GM19468 (cell line): Measurements from ENCODE around the gene TRMT6.

Source experiments
- ATAC-seq: cut with Tn5 transposase; IDR thresholded peaks from one replicate; pipeline ENCODE4 v1.9.1; 2021; ENCODE audit warnings: mild to moderate bottlenecking, moderate library complexity, moderate number of reproducible peaks; ENCODE audit not compliant: unreplicated experiment; ENCODE audit errors: extremely low read depth

Gene TRMT6, protein sequence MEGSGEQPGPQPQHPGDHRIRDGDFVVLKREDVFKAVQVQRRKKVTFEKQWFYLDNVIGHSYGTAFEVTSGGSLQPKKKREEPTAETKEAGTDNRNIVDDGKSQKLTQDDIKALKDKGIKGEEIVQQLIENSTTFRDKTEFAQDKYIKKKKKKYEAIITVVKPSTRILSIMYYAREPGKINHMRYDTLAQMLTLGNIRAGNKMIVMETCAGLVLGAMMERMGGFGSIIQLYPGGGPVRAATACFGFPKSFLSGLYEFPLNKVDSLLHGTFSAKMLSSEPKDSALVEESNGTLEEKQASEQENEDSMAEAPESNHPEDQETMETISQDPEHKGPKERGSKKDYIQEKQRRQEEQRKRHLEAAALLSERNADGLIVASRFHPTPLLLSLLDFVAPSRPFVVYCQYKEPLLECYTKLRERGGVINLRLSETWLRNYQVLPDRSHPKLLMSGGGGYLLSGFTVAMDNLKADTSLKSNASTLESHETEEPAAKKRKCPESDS

DNA sequence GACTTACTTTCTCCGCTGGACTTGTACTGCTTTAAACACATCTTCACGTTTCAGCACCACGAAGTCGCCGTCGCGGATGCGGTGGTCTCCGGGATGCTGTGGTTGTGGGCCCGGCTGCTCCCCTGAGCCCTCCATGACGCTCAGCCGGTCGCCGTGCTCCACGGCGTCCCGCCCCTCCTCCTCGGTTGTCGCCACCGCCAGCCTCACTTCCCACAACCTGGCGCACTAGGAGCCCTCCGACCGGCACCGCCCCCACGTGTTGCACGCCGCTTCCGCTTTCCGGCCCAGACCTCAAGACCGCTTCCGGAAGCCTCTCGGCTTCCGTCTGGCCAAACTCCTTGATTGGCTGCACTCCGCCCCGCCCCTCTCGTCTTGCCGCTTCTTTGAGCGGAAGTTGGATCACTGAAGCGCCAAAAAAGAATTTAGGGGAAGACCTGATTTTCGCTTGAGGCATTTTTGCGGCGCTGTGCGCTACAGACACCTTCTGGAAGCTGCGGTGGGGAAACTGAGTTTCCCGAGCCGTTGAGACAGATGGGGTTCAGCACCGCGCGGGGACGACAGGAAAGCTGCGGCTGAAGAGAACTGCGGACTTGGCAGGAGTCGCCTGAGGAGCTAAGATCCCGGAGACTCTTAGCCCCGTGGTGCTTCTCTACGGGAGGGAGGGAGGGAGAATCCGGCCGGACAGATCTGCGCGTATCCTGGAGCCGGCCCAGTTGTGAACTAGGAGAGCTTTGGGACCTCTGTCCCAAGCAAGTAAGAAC is at the start of gene TRMT6, which contains the start of gene MCM8:
Gene TRMT6, minus strand, starts transcription at position 263 of the 761 bp plus-strand sequence. Its CDS starts 128 bp downstream, at position 135.
Gene MCM8, plus strand, starts transcription at position 382 of the 761 bp plus-strand sequence. CDS start 1,364 bp downstream, outside the sequence.
- peak; percentile 94 for ATAC-seq

DNA sequence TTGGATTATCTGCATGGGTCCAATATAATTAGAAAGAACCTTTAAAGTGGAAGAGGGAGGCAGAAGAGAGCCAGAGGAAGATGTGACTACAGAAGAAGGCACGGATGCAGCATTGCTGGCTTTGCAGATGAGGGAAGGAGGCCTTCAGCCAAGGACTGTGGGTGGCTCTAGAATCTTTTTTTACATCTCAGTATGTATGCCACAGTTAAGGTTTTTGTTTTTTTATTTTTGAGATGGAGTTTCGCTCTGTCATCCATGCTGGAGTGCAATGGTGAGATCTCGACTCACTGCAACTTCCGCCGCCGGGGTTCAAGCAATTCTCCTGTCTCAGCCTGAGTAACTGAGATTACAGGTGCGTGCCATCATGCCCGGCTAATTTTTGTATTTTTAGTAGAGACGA is 49.5 kb upstream of the TRMT6 start:
- ATAC-seq, result no peak

DNA sequence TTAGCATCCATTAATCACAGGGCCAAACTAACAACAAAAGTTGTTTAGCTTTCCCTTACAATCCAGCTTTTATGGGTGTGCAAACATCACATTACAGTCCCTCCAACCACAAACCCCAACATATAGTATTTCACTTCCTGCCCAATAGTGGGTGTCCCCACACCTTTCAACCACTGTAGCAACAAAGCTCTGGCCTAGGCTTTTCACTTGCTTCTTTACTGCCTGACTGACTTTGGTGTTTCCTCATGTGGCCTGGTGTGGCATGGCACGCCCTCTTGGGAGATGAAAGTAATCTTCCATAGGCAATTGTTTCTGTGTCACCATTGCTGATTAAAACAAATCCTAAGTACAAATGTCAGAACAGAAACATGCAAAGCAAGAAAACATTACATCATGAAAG is 46.4 kb upstream of the TRMT6 start:
- peak; percentile 95 for ATAC-seq

DNA sequence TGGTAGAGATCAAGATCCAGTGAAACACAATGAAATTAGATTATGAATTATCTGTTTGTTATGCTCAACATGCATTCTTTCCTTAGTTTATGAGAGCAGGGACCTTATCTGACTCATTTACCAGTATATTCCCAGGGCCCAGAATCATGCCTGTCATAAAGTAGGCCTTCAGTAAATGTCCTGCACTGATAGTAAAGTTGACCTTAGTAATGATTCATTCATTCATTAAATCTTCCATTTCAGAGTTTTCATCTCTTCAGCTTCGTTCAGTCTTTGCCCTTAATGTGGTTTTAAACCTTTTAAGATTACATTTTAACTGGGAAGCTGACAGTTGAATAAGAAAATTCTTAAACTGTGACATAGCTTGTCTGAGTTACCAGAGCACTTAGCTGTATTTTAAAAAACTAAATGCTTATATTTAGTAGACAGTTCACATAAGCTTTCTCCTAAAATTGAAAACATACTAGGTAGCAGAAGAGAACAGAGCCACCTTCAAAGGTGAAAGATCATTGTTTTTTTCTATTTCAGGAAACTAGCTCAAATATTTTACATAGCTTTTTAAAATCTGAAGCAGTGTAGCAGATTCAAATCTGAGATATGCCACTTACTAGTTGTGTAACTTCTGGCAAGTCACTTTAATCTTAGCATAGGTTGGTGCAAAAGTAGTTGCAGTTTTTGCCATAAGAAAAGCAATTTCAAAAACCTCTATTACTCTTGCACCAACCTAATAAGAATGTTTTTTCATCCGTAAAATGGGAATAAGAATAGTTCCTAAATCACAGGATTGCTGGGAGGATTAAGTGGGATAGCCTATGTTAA is 41.5 kb upstream of the TRMT6 start:
- ATAC-seq, result no peak

DNA sequence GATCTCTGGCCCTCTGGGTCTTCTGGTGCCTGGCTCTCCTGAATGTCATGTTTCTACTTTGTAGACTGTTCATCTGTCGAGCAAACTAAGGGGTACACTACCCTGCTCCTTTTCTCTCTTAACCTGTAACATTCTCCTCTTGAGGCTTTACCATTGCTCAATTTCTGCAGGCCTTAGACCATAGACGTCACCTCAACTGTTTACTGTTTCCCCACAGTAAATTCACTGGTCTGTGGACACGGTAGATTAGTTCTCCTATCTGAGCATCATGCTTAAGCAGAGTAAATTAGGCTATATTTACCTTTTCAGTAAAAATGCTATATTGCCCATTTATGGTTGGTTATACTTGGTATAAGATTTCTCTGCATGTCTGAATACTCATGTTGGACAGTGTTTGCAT is 40.6 kb upstream of the TRMT6 start:
- ATAC-seq, result no peak

DNA sequence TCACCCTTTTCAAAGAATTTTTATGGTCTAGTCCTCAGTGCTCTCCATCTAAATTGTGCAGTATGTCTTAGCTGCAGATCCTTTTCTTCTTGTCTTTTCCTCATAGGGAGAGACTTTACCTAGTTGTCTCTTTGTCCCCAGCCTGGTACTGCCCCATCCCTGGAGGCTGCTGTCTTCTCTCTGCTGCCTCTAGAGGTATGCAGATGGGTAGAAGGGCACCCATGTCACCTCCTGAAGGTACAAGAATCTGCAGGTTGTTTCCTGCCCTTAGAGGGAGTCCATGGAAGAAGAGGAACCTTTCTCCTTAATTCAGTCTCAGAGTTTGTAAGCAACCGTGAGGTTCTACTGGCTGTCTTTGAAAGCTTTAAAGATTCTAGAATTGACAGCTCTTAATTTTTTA is 39.2 kb upstream of the TRMT6 start:
- no peak for ATAC-seq

DNA sequence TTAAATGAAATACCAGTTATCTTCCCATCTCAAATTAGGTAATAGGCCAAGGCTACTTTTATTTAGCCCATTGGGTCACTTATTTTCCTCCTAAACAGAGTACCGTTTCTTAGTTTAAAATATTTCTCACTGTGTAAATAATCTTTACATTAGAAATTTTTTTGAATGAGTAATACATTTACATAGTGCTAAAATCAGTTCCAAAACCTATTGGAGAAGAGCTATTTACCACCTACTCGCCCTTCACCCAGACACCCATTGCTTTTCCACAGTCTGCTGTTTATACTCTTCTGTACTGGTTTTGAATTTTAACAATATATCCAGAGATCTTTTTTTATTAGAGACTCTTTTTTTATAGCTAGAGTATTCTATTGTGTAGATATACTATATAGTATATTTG is 37.0 kb upstream of the TRMT6 start:
- no peak for ATAC-seq

DNA sequence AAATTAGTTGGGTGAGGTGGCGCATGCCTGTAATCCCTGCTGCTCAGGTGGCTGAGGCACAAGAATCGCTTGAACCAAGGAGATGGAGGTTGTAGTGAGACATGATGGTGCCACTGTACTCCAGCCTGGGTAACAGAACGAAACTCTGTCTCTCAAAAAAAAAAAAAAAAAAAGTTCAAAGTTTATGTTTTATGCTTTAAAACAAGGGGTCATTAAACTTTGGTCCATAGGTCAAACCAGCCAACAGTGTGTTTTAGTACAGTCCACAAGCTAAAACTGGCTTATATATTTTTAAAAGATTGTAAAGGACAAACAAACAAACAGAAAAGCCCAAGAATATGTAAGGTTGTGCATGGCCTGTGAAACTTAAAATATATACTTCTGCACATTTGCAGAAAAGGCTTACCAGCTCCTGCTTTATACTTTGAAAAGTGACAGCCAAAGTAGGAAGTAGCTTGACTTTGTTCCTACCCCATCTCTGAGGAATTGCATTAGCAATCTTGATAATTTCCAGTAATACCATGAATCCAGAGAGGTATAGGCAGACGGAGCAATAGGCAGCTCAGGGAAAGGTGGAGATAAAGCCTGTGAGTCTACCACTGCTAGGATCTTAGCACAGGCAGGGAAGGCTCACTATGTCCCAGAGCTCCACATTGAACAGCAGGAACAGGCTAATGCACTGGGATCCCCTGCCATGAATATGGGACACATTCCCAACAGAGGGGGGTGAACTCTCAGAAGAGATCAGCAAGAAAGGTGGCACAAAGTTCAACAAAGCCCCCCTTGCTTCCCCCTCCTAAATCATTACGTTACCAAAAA is 30.6 kb upstream of the TRMT6 start:
- ATAC-seq, result no peak

DNA sequence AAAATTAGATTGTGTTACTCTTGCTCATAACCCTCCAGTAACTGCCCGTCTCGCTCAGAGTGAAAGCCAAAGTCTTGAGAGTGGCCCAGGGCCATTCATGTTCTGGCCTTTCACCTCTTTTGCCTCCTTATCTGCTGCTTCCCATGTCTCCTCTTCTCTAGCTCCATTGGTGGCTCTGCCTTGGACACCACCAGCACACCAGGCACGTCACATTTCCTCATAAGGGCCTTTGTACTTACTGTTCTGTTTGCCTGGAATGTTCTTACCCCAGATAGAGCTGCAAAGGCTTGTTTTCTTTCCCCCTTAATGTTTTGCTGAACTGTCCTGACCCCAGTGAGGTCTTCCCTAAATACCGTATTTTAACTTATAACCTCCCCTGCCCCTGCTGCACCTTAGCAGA is 29.5 kb upstream of the TRMT6 start:
- ATAC-seq, result no peak

DNA sequence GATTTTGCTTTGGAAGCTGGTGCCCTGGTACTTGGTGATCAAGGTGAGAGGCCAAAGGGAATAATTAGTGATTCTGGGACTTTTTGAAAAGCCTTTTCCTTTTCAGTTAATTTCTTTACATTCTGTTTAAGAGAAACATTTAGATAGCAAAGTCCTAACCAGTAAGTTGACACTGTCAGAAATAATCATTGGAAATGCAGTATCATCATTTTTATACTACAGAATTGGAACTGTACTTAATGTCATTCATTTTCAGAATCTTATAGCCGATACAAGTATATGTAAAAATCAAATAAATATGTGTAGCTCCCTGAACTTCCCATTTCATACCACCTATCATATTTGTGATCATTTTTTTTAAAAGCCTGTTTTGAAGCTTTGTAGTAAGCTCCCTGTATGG is 27.6 kb upstream of the TRMT6 start:
- ATAC-seq, result no peak

DNA sequence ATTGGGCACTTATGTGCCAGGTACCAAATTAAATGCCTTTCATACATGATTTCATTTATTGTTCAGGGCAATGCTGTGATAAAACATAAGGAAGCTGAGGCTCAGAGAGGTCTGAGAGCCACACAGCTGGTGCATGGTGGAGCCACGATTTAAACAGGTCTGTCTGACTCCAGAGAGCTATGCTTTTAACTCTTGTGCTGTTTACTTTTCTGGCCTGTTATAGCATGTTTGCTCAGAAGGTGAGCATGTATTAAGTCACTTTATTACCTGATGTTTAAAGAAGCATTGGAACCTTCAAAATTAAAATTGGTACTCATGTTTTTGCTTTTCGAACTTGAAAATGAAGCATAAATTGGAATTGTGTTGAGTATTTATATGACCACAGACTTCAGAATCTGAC is 26.9 kb upstream of the TRMT6 start:
- no peak for ATAC-seq

DNA sequence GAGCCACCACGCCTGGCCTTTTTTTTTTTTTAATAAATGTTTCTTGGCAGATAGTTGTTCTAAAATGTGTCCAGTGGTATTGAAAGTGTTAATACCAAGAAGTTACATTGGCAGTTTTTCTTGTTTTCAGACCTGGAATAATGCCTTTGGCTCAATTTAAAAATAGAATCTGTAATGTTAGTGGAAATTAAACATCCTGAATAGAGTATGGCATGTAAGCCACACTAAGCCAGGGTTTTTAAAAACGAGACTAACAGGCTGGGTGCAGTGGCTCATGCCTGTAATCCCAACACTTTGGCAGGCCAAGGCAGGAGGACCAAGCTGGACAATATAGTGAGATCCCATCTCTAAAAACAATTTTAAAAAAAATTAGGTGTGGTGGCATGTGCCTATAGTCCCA is 25.4 kb upstream of the TRMT6 start:
- no peak for ATAC-seq

DNA sequence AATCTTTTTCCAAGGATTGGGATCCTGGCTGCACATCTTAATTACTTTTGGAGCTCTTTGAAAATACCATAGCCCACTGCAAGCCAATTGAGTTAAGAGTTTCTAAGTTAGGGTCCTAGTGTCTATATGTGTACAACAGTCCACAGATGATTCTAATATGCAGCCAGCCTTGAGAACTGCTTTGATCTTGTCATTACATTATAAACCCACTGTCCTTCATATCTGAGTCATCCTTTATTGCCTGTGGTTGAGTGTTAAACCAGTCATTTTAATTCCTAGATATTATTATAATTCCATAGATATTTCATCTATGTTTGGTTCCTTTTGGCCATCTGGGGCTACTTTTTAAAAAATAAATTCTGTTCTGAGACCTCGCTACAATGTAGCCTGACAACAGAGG is 24.2 kb upstream of the TRMT6 start:
- ATAC-seq, result no peak

DNA sequence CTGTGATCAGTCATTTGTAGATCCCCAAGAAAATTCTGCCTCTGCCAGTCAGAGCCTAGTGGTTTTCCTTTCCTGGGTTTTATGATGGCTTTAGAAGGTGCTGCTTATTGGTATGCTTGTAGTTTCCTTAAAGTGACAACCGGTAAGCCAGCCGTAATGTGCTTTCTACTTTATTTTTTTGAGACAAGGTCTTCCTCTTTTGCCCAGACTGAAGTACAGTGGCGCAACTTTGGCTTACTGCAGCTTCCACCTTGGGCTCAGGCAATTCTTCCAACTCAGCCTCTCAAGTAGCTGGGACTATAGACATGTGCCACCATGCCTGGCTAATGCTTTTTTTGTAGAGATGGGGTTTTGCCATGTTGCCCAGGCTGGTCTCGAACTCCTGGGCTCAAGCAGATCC is 23.6 kb upstream of the TRMT6 start:
- no peak for ATAC-seq

DNA sequence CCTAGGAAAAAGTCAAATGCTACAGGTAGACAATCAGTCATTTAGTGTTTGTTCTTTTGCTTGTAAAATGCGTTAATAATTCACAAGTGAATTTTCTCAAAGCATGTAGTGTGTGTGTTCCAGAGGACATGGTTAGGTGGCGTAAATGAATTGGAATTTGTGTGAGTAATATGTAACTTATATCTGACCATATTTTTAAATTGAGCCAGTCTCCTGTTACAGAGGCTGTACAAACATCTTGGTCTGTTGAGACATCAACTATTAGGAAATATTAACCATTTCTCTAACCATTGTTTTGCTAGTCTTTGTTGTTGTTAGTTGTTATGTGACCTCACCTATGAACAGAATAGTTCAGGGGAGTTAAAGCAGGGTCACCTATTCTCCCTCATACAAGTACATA is 22.8 kb upstream of the TRMT6 start:
- ATAC-seq, result no peak

DNA sequence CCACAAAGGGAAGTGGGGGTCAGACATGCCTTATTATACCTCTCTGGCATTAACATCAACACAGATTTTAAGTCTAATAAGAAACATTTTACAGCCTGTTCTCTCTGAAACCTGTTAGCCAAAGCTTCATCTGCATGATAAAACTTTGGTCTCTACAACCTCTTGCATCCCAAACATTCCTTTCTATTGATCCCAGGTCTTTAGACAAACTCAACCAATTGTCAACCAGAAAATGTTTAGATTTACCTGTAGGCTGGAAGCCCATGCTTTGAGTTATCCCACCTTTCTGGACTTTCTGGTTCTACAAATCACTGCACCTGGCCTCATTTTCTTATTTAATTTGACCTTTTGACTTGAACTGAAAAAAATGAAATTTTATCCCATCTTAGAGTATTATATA is 20.9 kb upstream of the TRMT6 start:
- ATAC-seq, result no peak

DNA sequence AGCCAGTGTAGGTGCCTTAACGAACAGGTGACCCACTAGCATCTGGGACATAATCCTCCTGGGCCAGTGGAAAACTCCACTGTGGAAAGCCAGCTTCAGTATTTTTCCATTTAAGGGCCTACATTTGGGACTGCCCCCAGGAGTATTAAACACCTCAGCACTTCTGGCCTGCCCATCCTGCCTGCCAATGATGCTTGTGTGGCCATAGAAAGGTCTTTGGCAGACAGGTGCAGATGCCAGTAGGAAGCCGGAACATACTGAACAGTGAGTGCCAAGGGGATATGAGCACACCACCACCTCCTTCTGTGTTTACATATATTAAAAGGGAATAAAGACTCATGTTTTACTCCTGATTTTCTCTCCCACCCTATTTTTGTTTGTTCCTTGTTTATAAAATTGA is 20.0 kb upstream of the TRMT6 start:
- no peak for ATAC-seq

DNA sequence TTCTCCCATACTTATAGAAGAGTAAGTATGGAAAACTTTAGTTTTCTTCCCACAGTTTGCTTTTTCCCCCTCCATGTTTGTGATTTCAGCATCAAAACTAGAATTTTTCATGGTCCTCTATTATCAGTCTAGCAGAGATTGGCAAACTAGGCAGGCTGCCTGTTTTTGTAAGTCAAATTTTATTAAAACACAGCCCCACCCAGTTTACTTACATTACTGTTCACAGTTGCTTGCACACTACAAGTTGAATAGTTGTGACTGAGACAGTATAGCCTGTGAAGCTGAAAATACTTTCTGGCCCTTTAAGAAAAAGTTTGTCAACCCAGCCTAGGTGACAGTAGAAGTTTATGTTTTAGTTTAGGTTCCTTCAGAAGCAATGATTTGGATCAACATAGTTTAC is 19.6 kb upstream of the TRMT6 start:
- no peak for ATAC-seq

DNA sequence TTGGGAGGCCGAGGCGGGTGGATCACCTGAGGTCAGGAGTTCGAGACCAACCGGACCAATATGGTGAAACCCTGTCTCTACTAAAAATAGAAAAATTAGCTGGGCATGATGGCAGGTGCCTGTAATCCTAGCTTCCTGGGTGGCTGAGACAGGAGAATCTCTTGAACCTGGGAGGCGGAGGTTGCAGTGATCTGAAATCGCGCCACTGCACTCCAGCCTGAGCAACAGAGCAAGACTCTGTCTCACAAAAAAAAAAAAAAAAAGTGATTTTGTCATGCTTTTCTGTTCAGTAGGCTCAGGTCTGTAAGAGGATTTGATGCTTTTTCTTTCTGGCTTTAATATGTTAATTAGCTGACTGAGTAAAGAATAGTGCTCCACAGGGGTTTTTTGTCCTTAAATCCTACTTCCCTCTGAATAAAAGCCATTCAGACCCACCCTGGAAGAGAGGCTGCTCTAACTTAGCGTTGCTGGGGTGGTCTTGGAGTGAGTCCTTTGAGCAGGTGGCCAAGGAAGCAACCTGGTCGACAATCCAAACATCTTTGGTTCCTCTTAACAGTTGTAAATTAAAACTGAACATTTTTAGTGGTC is 19.1 kb upstream of the TRMT6 start:
- no peak for ATAC-seq
